GM18858 (cell line): ENCODE results near the gene ZBTB44.
"Not testable (repeated sequence)": the region's sequence is repeated elsewhere in the genome, so short reads cannot be mapped to it uniquely, and the experiment has no call there.

Experiments
- ATAC-seq: cut with Tn5 transposase; IDR thresholded peaks from one replicate; pipeline ENCODE4 v1.9.1; 2021; ENCODE audit not compliant: unreplicated experiment

The ZBTB44 gene

GRCh38 chr11:130314750-130315285 lies at the start of gene ZBTB44:
TSS of gene ZBTB44 (minus strand) at chr11:130314917. CDS start at chr11:130261873, 53,044 bp downstream.
- peak; percentile 43 for ATAC-seq

- no peak for ATAC-seq
Observed at GRCh38 chr11:130359419-130359818, 44.7 kb upstream of the ZBTB44 start.

- no peak for ATAC-seq
Observed at GRCh38 chr11:130358398-130358797, 43.7 kb upstream of the ZBTB44 start.

GRCh38 chr11:130347261-130347660 lies 32.5 kb upstream of the ZBTB44 start:
- no peak for ATAC-seq

GRCh38 chr11:130344841-130345240 lies 30.1 kb upstream of the ZBTB44 start:
- ATAC-seq, result no peak

GRCh38 chr11:130340671-130341319 lies 26.1 kb upstream of the ZBTB44 start:
- no peak for ATAC-seq

GRCh38 chr11:130338667-130339066 lies 23.9 kb upstream of the ZBTB44 start:
- ATAC-seq, result no peak

GRCh38 chr11:130337281-130338089 lies 22.8 kb upstream of the ZBTB44 start:
- ATAC-seq, result no peak

- ATAC-seq, result not testable (repeated sequence)
Observed at GRCh38 chr11:130331397-130331796, 16.7 kb upstream of the ZBTB44 start.

- ATAC-seq, result no peak
Observed at GRCh38 chr11:130330101-130330684, 15.5 kb upstream of the ZBTB44 start.

GRCh38 chr11:130328420-130328819 lies 13.7 kb upstream of the ZBTB44 start:
- ATAC-seq, result no peak

- no peak for ATAC-seq
Observed at GRCh38 chr11:130327716-130328115, 13.0 kb upstream of the ZBTB44 start.

- no peak for ATAC-seq
Observed at GRCh38 chr11:130325691-130326090, 11.0 kb upstream of the ZBTB44 start.

GRCh38 chr11:130323452-130324450 lies 9.0 kb upstream of the ZBTB44 start:
- ATAC-seq, result no peak

GRCh38 chr11:130322126-130322525 lies 7.4 kb upstream of the ZBTB44 start:
- no peak for ATAC-seq

- no peak for ATAC-seq
Observed at GRCh38 chr11:130318031-130318673, 3.4 kb upstream of the ZBTB44 start.

GRCh38 chr11:130315354-130315970 lies 745 bp upstream of the ZBTB44 start:
- no peak for ATAC-seq

- ATAC-seq, result peak; percentile 33
Observed at GRCh38 chr11:130314184-130314749, 450 bp downstream of the ZBTB44 start.
